CD4-positive, alpha-beta T cell treated with Interferon alpha-2 for 1 hour (primary cell): ENCODE data around the gene MARCHF3.

ENCODE experiments used
- DNase-seq, 2 donors: peaks; one replicate each; pipeline ENCODE4 v3.0.0-alpha.2; 2020 to 2022

Gene MARCHF3

DNA sequence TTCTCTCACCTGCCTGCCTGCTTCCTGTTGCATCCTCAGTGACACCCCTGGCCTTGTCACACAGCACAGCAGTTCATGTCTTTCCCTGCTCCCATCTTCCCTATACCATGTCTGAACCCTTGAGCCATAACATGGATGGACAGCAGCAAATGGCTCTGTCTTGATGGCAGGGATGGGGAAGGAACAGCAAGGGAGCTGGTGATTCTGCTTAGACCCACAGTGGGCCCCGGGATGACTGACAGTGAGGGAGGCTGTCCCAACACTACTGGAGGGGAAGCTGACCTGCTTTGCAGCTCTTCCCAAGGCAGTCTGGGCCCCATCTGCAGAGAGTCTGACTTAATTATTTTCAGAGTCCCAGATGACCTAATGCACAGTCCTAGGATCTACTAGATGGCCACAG is 48.2 kb downstream of the MARCHF3 start:
- no peak for DNase-seq

GRCh38 chr5:126981701-126982100 is 48.7 kb downstream of the MARCHF3 start:
- DNase-seq = no peak

- no peak for DNase-seq
Measured at GRCh38 chr5:126981222-126981621, 49.1 kb downstream of the MARCHF3 start.

DNA sequence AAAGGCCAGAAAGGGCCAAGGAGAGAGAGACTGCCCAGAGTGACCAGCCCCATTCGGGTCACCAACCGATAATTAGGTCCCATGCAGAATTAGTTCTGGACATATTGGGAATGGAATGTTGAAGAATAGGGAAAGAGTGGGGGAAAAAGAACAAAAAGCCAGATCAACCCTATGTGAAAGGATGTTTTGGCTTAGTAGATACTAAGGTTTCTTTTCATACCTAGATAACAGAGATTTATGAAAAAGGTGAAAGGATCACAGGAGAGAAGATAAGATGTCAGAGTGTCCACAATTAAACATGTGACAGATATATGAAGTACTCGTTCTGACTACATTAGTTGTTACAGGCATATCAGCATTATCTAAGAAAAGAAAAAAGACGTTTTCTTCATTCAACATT is 52.1 kb downstream of the MARCHF3 start:
- no peak for DNase-seq

DNA sequence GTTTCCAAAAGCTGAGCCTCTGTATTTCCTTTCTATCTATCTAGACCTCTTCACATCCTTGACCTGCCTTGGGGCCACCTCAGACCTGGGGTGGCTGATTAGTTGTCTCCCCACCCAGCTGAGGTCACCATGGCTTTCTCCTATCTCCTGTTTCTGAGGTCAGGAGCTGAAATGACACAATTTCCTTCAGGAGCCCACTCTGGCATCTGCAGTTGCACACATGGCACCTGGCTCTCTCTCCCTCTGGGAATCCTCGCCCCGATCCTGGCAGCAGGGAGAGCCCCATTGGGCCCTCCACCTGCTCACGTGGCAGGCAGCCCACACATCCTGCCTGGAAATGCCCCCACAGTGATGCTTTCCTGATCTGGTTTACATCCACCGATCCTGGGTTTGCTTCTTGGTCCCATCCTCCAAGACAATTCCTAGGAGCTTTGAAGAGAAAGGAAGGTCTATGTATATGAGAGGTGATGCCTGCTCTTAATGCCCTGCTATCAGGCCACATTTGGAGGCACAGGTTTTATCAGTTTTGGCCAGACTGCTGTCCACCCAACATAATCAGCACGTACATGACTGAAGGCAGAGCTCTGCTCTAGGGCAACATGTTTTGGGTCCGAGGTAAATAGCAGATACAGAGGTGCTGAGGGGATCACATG is 53.7 kb downstream of the MARCHF3 start:
- no peak for DNase-seq

DNA sequence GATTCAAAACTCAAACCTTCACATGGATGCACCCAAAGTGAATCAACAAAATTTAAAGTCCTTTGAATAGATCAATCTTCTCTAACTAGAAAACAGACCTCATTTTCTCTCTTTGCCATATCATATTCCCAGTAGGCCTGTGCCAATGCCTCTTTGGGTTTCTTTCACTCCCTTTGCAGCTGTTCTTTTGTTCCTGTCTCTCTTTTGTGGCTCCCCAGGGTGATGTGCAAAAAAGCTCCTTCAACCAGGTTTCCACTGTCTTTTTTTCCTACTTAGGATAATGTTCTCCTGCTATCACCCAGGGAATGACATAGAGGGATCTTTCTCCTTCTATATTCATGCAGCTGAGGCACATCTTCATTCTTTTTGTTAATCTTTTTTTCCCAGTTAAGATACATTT is 54.6 kb downstream of the MARCHF3 start:
- DNase-seq = no peak

GRCh38 chr5:126973193-126973592 is 57.2 kb downstream of the MARCHF3 start:
- DNase-seq = no peak

- peak; percentile 46 to 58 for DNase-seq
Measured at GRCh38 chr5:126972062-126972895, 58.1 kb downstream of the MARCHF3 start.

DNA sequence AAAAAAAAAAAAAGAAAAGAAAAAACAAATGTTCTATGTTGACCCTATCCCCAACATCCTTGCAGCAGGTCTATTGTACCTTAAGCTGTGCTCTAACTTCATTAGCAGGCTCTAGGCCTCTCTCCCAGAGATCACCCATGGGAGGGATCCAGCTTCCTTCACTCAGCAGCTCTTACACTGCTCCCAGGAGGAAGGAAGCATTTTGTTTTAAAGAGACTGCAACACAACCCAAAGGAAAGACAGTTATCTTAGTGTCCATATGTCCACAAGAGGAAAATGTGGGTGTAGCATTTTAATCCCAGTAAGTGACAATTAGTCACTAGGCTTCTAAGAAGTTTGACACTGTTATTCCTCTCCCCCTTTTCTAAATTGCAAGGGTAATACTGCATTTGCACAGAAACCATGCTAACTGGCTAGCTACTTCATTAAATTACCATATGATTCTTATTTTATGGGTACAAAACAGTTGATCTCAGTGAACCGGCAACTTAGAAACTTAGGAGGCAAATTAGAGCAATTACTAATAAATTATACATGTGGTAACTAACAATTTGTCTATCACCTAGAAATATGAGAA is 58.8 kb downstream of the MARCHF3 start:
- DNase-seq = no peak

DNA sequence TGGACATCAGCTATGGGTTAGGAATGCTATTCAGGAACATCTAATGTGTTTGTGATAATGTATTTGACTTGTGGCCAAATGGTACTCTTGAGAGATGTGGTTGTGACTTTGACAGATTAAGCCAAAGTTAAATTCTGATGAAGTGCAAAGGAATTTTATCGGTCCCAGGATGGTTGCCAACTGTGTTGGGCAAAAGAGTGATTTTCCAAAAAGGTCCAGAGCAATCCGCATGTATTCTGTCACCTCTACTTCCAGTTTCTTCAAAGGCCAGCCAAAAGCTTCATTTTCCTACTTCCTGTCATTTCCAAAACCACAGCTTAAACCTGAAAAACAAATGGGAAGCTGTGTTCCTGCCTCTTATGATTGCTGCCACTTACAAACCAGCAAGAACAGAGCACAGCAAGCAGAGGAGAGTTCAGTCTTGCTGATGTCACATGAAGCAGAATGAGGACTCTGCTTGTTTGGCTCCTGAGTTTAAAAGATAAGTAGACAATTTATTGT is 59.8 kb downstream of the MARCHF3 start:
- no peak for DNase-seq

GRCh38 chr5:126969548-126969947 is 60.8 kb downstream of the MARCHF3 start:
- no peak for DNase-seq

DNA sequence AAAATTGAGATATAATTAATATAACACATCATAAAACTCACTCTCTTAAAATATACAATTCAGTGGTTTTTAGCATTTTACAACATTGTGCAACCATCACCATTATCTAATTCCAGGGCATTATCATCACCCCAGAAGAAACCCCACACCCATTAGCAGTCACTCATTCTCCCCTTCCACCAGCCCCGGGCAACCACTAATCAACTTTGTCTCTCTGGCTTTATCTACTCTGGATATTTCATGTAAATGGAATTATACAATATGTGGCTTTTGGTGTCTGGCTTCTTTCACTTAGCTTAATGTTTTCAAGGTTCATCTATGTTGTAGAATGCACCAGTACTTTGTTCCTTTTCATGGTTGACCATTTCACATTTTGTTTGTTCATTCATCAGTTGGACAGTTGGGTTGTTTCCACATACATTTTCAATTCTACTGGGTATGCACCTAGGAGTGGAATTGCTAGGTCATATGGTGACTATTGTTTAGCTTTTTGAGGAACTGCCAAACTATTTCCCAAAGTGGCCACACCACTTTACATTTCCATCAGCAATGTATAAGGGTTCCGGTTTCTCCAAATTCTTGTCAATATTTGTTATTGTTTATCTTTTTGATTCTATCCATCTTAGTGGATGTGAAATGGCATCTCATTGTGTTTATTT is 62.4 kb downstream of the MARCHF3 start:
- no peak for DNase-seq

DNA sequence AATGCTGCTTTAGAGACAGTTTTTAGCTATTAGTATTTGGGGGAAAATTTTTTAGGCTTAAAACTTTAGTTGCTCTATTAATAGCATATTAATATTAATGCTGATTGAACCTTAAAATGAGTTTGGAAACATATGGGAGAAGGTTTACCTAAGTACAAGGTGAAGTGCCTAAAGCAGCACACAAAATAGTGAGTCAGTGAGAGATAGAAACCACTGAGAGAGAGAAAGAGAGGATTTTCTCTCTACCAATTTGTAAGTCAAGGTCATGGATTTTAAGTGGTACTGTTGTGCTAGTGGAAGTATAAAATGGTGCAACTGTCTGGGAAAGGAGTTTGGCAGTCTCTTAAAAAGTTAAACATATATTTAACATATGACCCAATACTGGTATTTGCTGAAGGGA is 64.9 kb downstream of the MARCHF3 start:
- no peak for DNase-seq

DNA sequence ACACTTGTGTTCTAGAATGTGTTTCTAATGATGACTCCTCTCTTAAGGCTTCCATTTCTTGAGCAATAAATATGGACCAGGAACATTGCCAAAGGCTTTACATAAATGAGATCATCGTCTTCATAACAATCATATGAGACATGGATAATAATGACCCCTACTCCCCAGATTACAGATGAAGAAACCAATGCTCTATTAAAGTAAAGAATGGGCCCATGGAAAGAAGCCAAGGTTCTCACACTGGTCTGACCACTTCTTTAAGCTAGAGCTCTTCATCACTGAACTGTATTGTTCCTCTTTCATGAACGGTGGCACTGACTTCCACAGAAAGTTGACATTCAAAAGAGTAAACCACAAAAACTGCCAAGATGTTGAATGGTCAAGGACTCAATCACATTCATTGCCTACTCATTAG is 65.3 kb downstream of the MARCHF3 start:
- DNase-seq = no peak

- DNase-seq = no peak
Measured at GRCh38 chr5:126963822-126964375, 66.5 kb downstream of the MARCHF3 start.

DNA sequence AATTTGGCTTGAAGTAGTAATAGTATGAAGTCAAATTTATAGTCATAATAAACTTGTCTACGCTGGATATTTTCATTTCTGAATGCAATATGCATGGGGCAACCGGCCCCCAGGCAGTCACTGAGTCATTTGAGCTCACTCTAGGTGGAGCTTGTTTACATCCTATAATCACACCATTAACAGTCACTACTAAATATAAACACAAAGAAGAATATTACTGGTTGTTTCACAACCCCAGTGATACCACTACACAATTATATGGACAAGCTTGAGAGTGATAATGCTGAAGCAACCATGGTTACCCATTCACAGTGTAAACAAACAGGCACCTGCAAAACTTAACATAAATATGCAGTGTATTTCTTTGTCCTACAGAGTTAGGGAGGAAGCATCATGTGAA is 68.7 kb downstream of the MARCHF3 start:
- no peak for DNase-seq

DNA sequence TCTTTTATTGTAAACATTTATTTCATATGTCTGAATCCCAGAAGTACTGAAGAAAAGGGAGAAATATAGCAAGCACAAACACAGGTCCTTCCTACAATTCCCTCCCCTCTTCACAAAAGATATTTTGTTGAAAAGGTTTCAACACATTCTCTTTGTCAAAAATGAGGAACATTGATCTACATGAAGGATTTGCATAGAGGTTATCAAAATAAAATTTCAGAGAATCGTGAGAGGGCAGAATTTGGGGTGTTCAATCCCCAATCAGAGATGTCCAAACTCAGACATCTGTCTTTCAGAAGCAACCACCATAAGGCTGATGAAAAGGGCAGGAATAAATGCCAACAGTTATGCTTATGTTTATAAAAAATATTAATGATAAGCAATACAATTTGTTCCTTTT is 69.2 kb downstream of the MARCHF3 start:
- DNase-seq = no peak

DNA sequence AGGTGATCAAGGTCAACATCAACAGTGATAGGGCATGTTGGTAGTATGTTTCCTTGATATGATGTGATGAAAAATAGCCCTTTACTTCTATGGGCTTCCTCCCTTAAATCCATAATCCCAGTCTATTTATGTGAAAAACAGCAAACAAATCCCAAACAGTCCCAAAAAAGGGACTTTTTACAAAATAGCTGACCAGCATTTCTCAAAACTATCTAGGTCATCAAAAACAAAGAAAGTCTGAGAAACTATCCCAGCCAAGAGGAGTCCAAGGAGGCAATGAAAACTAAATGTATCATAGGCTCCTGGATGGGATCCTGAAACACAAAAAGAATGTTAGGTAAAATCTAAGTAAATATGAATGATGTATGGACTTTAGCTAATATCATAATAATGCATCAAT is 71.2 kb downstream of the MARCHF3 start:
- DNase-seq = no peak

- no peak for DNase-seq
Measured at GRCh38 chr5:126956991-126957390, 73.4 kb downstream of the MARCHF3 start.

GRCh38 chr5:126954981-126955380 is 75.4 kb downstream of the MARCHF3 start:
- no peak for DNase-seq

GRCh38 chr5:126953640-126954039 is 76.7 kb downstream of the MARCHF3 start:
- DNase-seq = no peak

- DNase-seq = no peak
Measured at GRCh38 chr5:126949475-126949874, 80.9 kb downstream of the MARCHF3 start.

GRCh38 chr5:126948453-126948852 is 81.9 kb downstream of the MARCHF3 start:
- no peak for DNase-seq
